Trophoblast cell (in vitro differentiated cells and primary cell): ENCODE results near the gene PFKFB2.

Experiments used
- DNase-seq, 2 donors: peaks; one replicate each; pipeline ENCODE4 v3.0.0-alpha.2; 2016
- H2AFZ ChIP-seq: 2 replicates; pipeline ENCODE4 v1.6.1; 2013; ENCODE audit warnings: low read length, moderate library complexity, mild to moderate bottlenecking; ENCODE audit not compliant: insufficient read depth, poor library complexity
- H2AK5ac ChIP-seq: 2 replicates; pipeline ENCODE4 v1.6.1; 2013; ENCODE audit warnings: mild to moderate bottlenecking, low read length
- H2BK120ac ChIP-seq: 2 replicates; pipeline ENCODE4 v1.6.1; 2013; ENCODE audit warnings: low read length, mild to moderate bottlenecking, moderate library complexity; ENCODE audit not compliant: insufficient read depth, poor library complexity
- H2BK12ac ChIP-seq: 2 replicates; pipeline ENCODE4 v1.6.1; 2013; ENCODE audit warnings: mild to moderate bottlenecking, low read length, moderate library complexity
- H2BK5ac ChIP-seq: 2 replicates; pipeline ENCODE4 v1.6.1; 2013; ENCODE audit warnings: low read length, low read depth, moderate library complexity, mild to moderate bottlenecking; ENCODE audit not compliant: poor library complexity
- H3K14ac ChIP-seq: 2 replicates; pipeline ENCODE4 v1.6.1; 2013; ENCODE audit warnings: mild to moderate bottlenecking, low read length
- H3K18ac ChIP-seq: 2 replicates; pipeline ENCODE4 v1.6.1; 2013; ENCODE audit warnings: mild to moderate bottlenecking, low read length
- H3K23ac ChIP-seq: 2 replicates; pipeline ENCODE4 v1.6.1; 2013; ENCODE audit warnings: low read length
- H3K27ac ChIP-seq: 2 replicates; pipeline ENCODE4 v1.5.1; 2013; ENCODE audit warnings: low read depth, mild to moderate bottlenecking, inconsistent platforms, low read length, moderate library complexity
- H3K27me3 ChIP-seq: 2 replicates; pipeline ENCODE4 v1.6.1; 2013; ENCODE audit warnings: inconsistent platforms, mild to moderate bottlenecking, low read length, moderate library complexity; ENCODE audit not compliant: insufficient read depth
- H3K36me3 ChIP-seq, 2 experiments: 1 replicate in 1 of 2; 2 replicates in 1 of 2; pipeline ENCODE4 v1.6.1; 2013; ENCODE audit warnings: low read length in 2 of 2, mild to moderate bottlenecking in 2 of 2, moderate library complexity in 1 of 2; ENCODE audit not compliant: insufficient read depth in 2 of 2, control insufficient read depth in 1 of 2
- H3K4ac ChIP-seq: 2 replicates; pipeline ENCODE4 v1.6.1; 2013; ENCODE audit warnings: low read depth, mild to moderate bottlenecking, low read length, moderate library complexity
- H3K4me1 ChIP-seq, 2 experiments: 1 replicate in 1 of 2; 2 replicates in 1 of 2; pipeline ENCODE4 v1.6.1; 2013; ENCODE audit warnings: low read length in 2 of 2, mild to moderate bottlenecking in 2 of 2, moderate library complexity in 1 of 2; ENCODE audit not compliant: insufficient read depth in 2 of 2, control insufficient read depth in 1 of 2
- H3K4me2 ChIP-seq: 2 replicates; pipeline ENCODE4 v1.6.1; 2013; ENCODE audit warnings: inconsistent platforms, mild to moderate bottlenecking, low read length, moderate library complexity
- H3K4me3 ChIP-seq: 2 replicates; pipeline ENCODE4 v1.5.1; 2013; ENCODE audit warnings: mild to moderate bottlenecking, low read depth, low read length, inconsistent platforms
- H3K79me1 ChIP-seq: one replicate; pipeline ENCODE4 v1.6.1; 2013; ENCODE audit warnings: low read length
- H3K79me2 ChIP-seq: 2 replicates; pipeline ENCODE4 v1.6.1; 2013; ENCODE audit warnings: low read length, mild to moderate bottlenecking; ENCODE audit not compliant: control insufficient read depth, insufficient read depth, poor library complexity
- H3K9ac ChIP-seq: 2 replicates; pipeline ENCODE4 v1.6.1; 2013; ENCODE audit warnings: mild to moderate bottlenecking, low read length
- H3K9me3 ChIP-seq: 2 replicates; pipeline ENCODE4 v1.6.1; 2013; ENCODE audit warnings: low read depth, mild to moderate bottlenecking, control low read depth, inconsistent platforms, low read length; ENCODE audit not compliant: insufficient read depth
- H4K12ac ChIP-seq: 2 replicates; pipeline ENCODE4 v1.6.1; 2013; ENCODE audit warnings: low read depth, mild to moderate bottlenecking, low read length, moderate library complexity
- H4K8ac ChIP-seq: 2 replicates; pipeline ENCODE4 v1.6.1; 2013; ENCODE audit warnings: low read depth, mild to moderate bottlenecking, low read length, moderate library complexity
- H4K91ac ChIP-seq: one replicate; pipeline ENCODE4 v1.6.1; 2013; ENCODE audit warnings: low read depth, mild to moderate bottlenecking, low read length, moderate library complexity
- WGBS: extraction: QIAGEN DNeasy Blood & Tissue Kit; methylation state at CpG from one replicate; pipeline ENCODE4 v1.1.7; 2013; ENCODE audit warnings: missing lambda C conversion rate; ENCODE audit not compliant: insufficient read length, insufficient coverage; ENCODE audit errors: extremely low coverage; 5-methylcytosine and 5-hydroxymethylcytosine counted together

The PFKFB2 gene

DNA sequence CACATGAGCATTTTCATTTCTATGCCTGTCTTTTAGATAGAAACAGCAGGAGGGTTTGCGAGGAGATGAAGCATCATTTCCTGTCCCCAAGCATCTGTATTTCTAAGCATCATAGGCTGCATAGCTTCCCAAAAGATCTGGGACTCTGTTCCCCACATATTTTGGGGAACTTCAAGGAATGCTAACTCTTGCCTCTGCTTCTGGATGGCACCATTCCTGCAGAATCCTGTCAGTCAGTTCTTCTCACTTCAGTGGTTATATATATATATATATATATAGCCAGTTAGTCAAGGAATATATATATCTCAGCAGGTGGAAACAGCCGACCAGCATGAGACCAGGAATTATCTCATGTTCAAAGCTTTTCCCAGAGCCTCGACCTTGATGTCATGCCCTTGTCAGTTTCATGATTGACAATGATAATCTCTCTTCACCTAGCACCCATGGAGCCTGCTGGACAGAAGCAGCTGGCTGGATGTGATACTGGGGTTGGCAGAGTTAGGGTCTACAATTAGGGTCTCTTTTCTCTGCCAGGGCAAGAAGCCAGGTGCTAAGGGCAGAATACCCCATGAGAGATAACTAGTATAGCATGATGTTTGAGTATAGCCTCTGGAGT lies 2.4 kb downstream of the PFKFB2 start:
- Histone ChIP-seq H3K4me1 (peaks cover 3 to 12% of the 10 kb centered on the region in 2 experiments), H4K91ac (no peak overlapping the region)

GRCh38 chr1:207056673-207057072 lies 3.6 kb downstream of the PFKFB2 start:
- no peak for DNase-seq
- H3K79me2 ChIP-seq: peaks cover 4% of the 10 kb centered on the region
- no peak overlapping the region for H4K8ac ChIP-seq
- H2AK5ac ChIP-seq: no peak overlapping the region
- no peak overlapping the region for H2AFZ ChIP-seq
- no peak overlapping the region for H3K27ac ChIP-seq
- no peak overlapping the region for H3K4ac ChIP-seq
- peaks cover 0 to 2% of the 10 kb centered on the region in 2 experiments for H3K36me3 ChIP-seq
- H2BK120ac ChIP-seq: no peak overlapping the region
- H4K91ac ChIP-seq: no peak overlapping the region
- H4K12ac ChIP-seq: no peak overlapping the region
- no peak overlapping the region for H3K18ac ChIP-seq
- no CpG with 5 or more reads among the region's 6 CpGs for WGBS
- H2BK5ac ChIP-seq: no peak overlapping the region
- peaks cover 3 to 8% of the 10 kb centered on the region in 2 experiments for H3K4me1 ChIP-seq
- H3K23ac ChIP-seq: no peak overlapping the region
- H3K9ac ChIP-seq: no peak overlapping the region
- no peak overlapping the region for H2BK12ac ChIP-seq
- no peak overlapping the region for H3K14ac ChIP-seq
- no peaks in the 10 kb centered on the region for H3K9me3 ChIP-seq
- no peak overlapping the region for H3K4me2 ChIP-seq
- H3K4me3 ChIP-seq: no peak overlapping the region
- H3K27me3 ChIP-seq: no peaks in the 10 kb centered on the region
- H3K79me1 ChIP-seq: peaks cover 8% of the 10 kb centered on the region

More for the DNA sequence above, 2.4 kb downstream of the PFKFB2 start:
- Histone ChIP-seq H3K79me2 (peaks cover 6% of the 10 kb centered on the region), H3K27ac (no peak overlapping the region), H3K4me2 (no peak overlapping the region), H2BK12ac (no peak overlapping the region), H3K4ac (no peak overlapping the region), H2AK5ac (no peak overlapping the region), H3K4me3 (no peak overlapping the region), H4K8ac (no peak overlapping the region), H3K23ac (no peak overlapping the region), H2BK5ac (no peak overlapping the region), H3K9me3 (peaks cover 2% of the 10 kb centered on the region), H2BK120ac (no peak overlapping the region), H3K18ac (no peak overlapping the region), H3K14ac (no peak overlapping the region), H2AFZ (no peak overlapping the region), H3K79me1 (peaks cover 16% of the 10 kb centered on the region), H3K36me3 (peaks cover 0 to 2% of the 10 kb centered on the region in 2 experiments), H3K9ac (no peak overlapping the region), H4K12ac (no peak overlapping the region), H3K27me3 (no peaks in the 10 kb centered on the region)
- WGBS: no CpG with 5 or more reads among the region's 3 CpGs
- DNase-seq: peak in 1 of 2 donors; percentile 4

GRCh38 chr1:207058252-207058651 lies 5.2 kb downstream of the PFKFB2 start:
- Histone ChIP-seq H3K27ac (no peak overlapping the region), H4K8ac (no peak overlapping the region), H3K18ac (no peak overlapping the region), H3K14ac (no peak overlapping the region), H3K4me2 (no peak overlapping the region), H3K36me3 (peaks cover 2 to 17% of the 10 kb centered on the region in 2 experiments), H3K27me3 (no peaks in the 10 kb centered on the region), H3K9me3 (no peaks in the 10 kb centered on the region), H3K79me2 (peaks cover 3% of the 10 kb centered on the region), H4K12ac (no peak overlapping the region), H2AFZ (no peak overlapping the region), H2BK12ac (no peak overlapping the region), H3K4ac (no peak overlapping the region), H3K9ac (no peak overlapping the region), H2BK120ac (no peak overlapping the region), H2BK5ac (no peak overlapping the region), H3K4me1 (peaks cover 3% of the 10 kb centered on the region in 2 experiments), H2AK5ac (no peak overlapping the region), H3K79me1 (peaks cover 4% of the 10 kb centered on the region), H3K23ac (no peak overlapping the region), H4K91ac (no peak overlapping the region), H3K4me3 (no peak overlapping the region)
- no peak for DNase-seq
- no CpG with 5 or more reads among the region's 4 CpGs for WGBS

DNA sequence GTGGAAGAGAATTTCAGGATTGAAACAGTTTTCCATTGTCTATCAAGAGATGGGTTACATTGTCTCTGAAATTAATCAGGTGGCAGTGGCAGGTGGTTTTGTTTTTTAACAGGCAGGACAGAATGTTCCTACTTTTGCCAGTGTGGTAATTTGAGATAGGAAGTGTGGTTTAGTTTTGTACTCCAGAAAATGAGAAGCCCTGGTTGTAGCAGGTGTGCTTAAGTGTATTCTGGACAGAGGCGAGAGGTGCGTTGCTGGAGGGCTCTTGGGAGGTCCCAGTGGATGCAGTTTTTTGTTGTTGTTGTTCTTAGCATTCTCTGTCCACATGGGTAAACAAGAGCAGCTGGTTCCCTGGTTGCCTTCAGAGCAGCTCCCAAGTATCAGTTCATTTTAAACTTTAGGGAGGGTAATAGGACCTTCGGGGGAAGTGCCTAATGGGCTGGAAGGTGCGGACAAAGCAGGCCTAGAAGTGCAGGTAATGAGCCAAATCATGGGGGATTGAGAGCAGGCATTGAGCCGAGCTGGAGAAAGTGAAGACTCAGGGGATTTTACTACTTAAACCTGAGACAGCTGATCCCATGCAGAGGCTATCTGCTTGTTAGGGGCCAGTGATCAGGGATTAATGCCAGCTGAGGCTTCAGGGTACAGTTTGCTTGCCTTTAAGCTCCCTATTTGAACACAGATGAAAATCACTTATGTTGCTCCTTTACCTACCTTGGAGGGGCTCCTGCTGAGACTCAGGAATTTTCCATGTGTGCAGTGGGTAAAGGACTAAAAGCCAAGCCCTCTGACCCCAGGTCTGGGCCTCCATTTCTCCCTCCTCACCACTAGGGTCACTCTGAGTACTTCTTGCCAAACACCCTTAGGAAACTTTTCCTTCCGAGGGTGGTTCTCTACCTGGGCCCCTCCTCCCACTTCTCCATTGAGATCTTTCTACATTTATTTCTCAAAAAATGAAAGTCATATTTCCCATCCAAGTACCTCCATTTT lies 6.1 kb downstream of the PFKFB2 start:
- H3K4me1 ChIP-seq: no peaks in the 10 kb centered on the region
- H3K36me3 ChIP-seq: peaks cover 4 to 21% of the 10 kb centered on the region in 2 experiments
- no peak overlapping the region for H3K4me3 ChIP-seq
- H3K79me2 ChIP-seq: no peaks in the 10 kb centered on the region
- no peak overlapping the region for H4K91ac ChIP-seq
- H3K79me1 ChIP-seq: no peaks in the 10 kb centered on the region
- no peak overlapping the region for H2AK5ac ChIP-seq
- no peak overlapping the region for H2BK120ac ChIP-seq
- DNase-seq: no peak
- H3K18ac ChIP-seq: no peak overlapping the region
- H3K9ac ChIP-seq: no peak overlapping the region
- H4K12ac ChIP-seq: no peak overlapping the region
- H3K23ac ChIP-seq: no peak overlapping the region
- H2BK12ac ChIP-seq: no peak overlapping the region
- no peak overlapping the region for H4K8ac ChIP-seq
- no peak overlapping the region for H3K27ac ChIP-seq
- no peak overlapping the region for H2BK5ac ChIP-seq
- no peak overlapping the region for H3K4ac ChIP-seq
- no CpG with 5 or more reads among the region's 6 CpGs for WGBS
- H3K4me2 ChIP-seq: no peak overlapping the region
- H3K27me3 ChIP-seq: no peaks in the 10 kb centered on the region
- no peak overlapping the region for H2AFZ ChIP-seq
- H3K9me3 ChIP-seq: no peaks in the 10 kb centered on the region
- H3K14ac ChIP-seq: no peak overlapping the region
